T-cell (primary cell): ENCODE data around the gene DHX30. TPM values are rescaled to one million over a fixed set of nuclear protein-coding genes. Genes with fewer than 3 reads are reported as not detected.

Experiments
- ATAC-seq, 4 experiments: fragments of 200-7000 bp in 3 of 4; fragments of 150-1000 bp in 1 of 4; cut with Tn5 transposase; replicated peaks in 1 of 4; 1 replicate in 3 of 4; 2 replicates in 1 of 4; pipeline ENCODE4 v1.10.0; 2021; ENCODE audit warnings: moderate library complexity in 3 of 4, mild to moderate bottlenecking in 2 of 4, moderate number of reproducible peaks in 1 of 4
- CTCF ChIA-PET, 2 donors: fragments of 300-600 bp; sonication (Branson Sonifier 250); formaldehyde crosslinking; loops; one replicate each; lab custom pipeline; 2022; ENCODE audit warnings: antibody characterized with exemption in 2 of 2; lab: Charles Lee
- POLR2A ChIA-PET, 2 donors: fragments of 300-600 bp; sonication (Branson Sonifier 250); formaldehyde crosslinking; loops; one replicate each; lab custom pipeline; 2022; ENCODE audit warnings: antibody characterized with exemption in 2 of 2; lab: Charles Lee
- DNase-seq, 35 experiments: peaks; one replicate each; pipeline versions ENCODE4 v3.0.0 to v3.0.0-alpha.2; 2013 to 2023
- H3K27ac ChIP-seq: one replicate; pipeline ENCODE4 v1.5.1; 2013; ENCODE audit warnings: low read length
- H3K27me3 ChIP-seq, 2 experiments: replicated peaks in 1 of 2; 1 replicate in 1 of 2; 2 replicates in 1 of 2; pipeline versions ENCODE4 v1.6.1 to v1.7.0; 2013; ENCODE audit warnings: low read length in 1 of 2, mixed read lengths in 1 of 2; ENCODE audit not compliant: control insufficient read depth in 2 of 2, insufficient read depth in 2 of 2; ENCODE audit errors: extremely low read depth in 1 of 2
- H3K36me3 ChIP-seq, 2 donors: 1 replicate in 1 of 2; 2 replicates in 1 of 2; pipeline versions ENCODE4 v1.6.1 to v1.7.0; 2013; ENCODE audit warnings: low read length in 1 of 2; ENCODE audit not compliant: control insufficient read depth in 2 of 2, insufficient read depth in 1 of 2; ENCODE audit errors: extremely low read depth in 1 of 2
- H3K4me1 ChIP-seq, 2 experiments: 1 replicate in 1 of 2; 2 replicates in 1 of 2; pipeline versions ENCODE4 v1.6.1 to v1.7.0; 2013; ENCODE audit warnings: low read length in 2 of 2, mixed read lengths in 1 of 2; ENCODE audit not compliant: insufficient read depth in 2 of 2, control insufficient read depth in 1 of 2; ENCODE audit errors: extremely low read depth in 1 of 2
- H3K4me3 ChIP-seq, 2 donors: 1 replicate in 1 of 2; 2 replicates in 1 of 2; pipeline versions ENCODE4 v1.5.1 to v1.7.0; 2013; ENCODE audit warnings: mild to moderate bottlenecking in 2 of 2, low read length in 1 of 2, moderate library complexity in 1 of 2; ENCODE audit not compliant: control insufficient read depth in 1 of 2; ENCODE audit errors: extremely low read depth in 1 of 2
- H3K9me3 ChIP-seq: 2 replicates; pipeline ENCODE4 v1.7.0; 2013
- H3K27ac Mint-ChIP-seq, 2 donors: one replicate each; pipeline ENCODE4 v1.8.0; 2020 to 2021; ENCODE audit warnings: mild to moderate bottlenecking in 2 of 2, mixed read lengths in 2 of 2
- H3K27me3 Mint-ChIP-seq, 2 donors: one replicate each; pipeline ENCODE4 v1.8.0; 2021 to 2022; ENCODE audit warnings: mixed read lengths in 2 of 2
- H3K36me3 Mint-ChIP-seq: one replicate; pipeline ENCODE4 v1.8.0; 2021; ENCODE audit warnings: mixed read lengths
- H3K4me1 Mint-ChIP-seq, 3 donors: one replicate each; pipeline ENCODE4 v1.8.0; 2020 to 2022; ENCODE audit warnings: mixed read lengths in 3 of 3, mild to moderate bottlenecking in 1 of 3
- H3K4me3 Mint-ChIP-seq, 3 donors: one replicate each; pipeline ENCODE4 v1.8.0; 2020 to 2022; ENCODE audit warnings: mild to moderate bottlenecking in 3 of 3, mixed read lengths in 3 of 3, moderate library complexity in 3 of 3
- H3K9me3 Mint-ChIP-seq, 3 donors: one replicate each; pipeline ENCODE4 v1.8.0; 2020 to 2022; ENCODE audit warnings: mixed read lengths in 3 of 3
- WGBS: methylation state at CpG from one replicate; pipeline ENCODE4 v1.1.5; 2013; ENCODE audit warnings: missing lambda C conversion rate; ENCODE audit not compliant: insufficient coverage; 5-methylcytosine and 5-hydroxymethylcytosine counted together
- total RNA-seq, 35 experiments: library from RNA in 6 of 35; stranded (reverse) in 6 of 35; fragments of 120-200 nt in 1 of 35; gene quantifications; one replicate each; pipeline versions ENCODE4 v1.2.1 to v1.2.4 and lab custom pipeline; 2013 to 2026

DHX30 gene
- total RNA-seq, 5 donors from 2014 or later (not counting 1 experiment from before 2014, with no cell fraction given), result 69.3 to 101 (median 97.5) TPM

DNA sequence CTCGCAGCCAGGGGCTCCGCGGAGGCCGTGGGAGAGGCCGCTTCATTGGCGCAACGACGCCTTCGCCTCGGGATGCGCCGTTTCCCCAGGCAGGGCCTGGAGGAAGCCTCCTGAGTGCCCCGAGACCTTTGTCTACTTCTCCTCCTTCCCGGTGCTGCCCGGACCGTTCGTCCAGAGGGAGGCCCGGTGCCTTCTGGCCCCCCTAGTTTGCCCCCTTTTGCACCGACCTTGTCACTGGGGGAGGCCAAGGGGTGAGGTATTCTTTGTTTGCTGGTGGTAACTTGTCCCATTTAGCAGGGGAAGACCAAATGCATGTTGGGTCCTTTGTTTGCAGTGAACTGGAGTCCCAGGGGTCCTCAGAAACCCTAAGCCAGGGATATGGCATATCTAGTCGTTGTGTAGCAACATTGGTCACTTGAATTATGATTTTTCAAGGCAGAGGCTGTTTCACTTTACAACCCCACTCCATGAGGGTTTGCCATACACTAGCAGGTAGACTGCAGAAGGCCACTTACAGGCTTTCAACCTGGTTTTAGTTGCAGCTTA is 615 bp downstream of the DHX30 start:
- CTCF ChIA-PET, result interaction anchor here (1.0 to 1.6 kb wide), 2 partner anchors 22 to 282 kb away, joined by 3 to 7 read pairs; no protein-coding TSS in a partner anchor
- no peaks in the 10 kb centered on the region for H3K9me3 ChIP-seq
- H3K36me3 Mint-ChIP-seq, result no peaks in the 10 kb centered on the region
- peak overlapping the region; percentile 94 to 95 for H3K27ac Mint-ChIP-seq
- peak in 3 of 35 experiments; percentile 2 to 16 (median 6) for DNase-seq
- H3K36me3 ChIP-seq, result peaks cover 0 to 11% of the 10 kb centered on the region in 2 donors
- POLR2A ChIA-PET, result no interaction called here
- peak overlapping the region; percentile 91 to 94 (median 93) for H3K4me3 Mint-ChIP-seq
- ATAC-seq, result peak in 3 of 4 experiments; percentile 36 to 46 (median 38)
- no peaks in the 10 kb centered on the region for H3K9me3 Mint-ChIP-seq
- no peaks in the 10 kb centered on the region for H3K27me3 Mint-ChIP-seq
- peaks cover 21 to 30% (median 25%) of the 10 kb centered on the region in 3 donors for H3K4me1 Mint-ChIP-seq
- peaks cover 9 to 17% of the 10 kb centered on the region in 2 experiments for H3K4me1 ChIP-seq
- WGBS, result under 1% methylated on average over 17 of the region's 20 CpGs
- no peaks in the 10 kb centered on the region for H3K27me3 ChIP-seq
- peak overlapping the region; percentile 88 to 93 for H3K4me3 ChIP-seq
- peak overlapping the region; percentile 58 for H3K27ac ChIP-seq

DNA sequence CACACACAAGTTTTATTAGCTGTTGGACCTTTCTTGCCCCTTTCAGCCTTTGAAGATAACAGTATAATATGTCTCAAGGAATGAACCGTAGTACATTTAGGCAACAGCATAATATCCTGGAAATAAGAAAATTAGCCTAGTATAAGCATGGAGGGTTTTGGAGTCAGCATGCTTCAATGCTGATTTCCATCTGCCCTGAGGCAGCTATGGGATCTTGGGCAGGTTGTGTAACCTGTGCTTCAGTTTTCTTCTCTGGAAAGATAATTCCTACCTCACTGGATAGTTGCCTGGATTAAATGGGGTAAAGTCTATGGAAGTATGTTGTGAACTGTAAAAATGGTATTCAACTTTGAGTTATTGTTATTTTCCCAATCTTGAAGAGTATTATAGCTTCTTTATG is 1.6 kb downstream of the DHX30 start:
- Mint-ChIP-seq H3K4me1 (peaks cover 21 to 30% (median 25%) of the 10 kb centered on the region in 3 donors), H3K4me3 (peak overlapping the region; percentile 91 to 94 (median 93)), H3K27me3 (no peaks in the 10 kb centered on the region), H3K36me3 (no peaks in the 10 kb centered on the region), H3K9me3 (no peaks in the 10 kb centered on the region), H3K27ac (peak overlapping the region; percentile 27 to 94)
- Histone ChIP-seq H3K4me1 (peaks cover 9 to 17% of the 10 kb centered on the region in 2 experiments), H3K27me3 (no peaks in the 10 kb centered on the region), H3K4me3 (no peak overlapping the region), H3K36me3 (peaks cover 0 to 14% of the 10 kb centered on the region in 2 donors), H3K27ac (no peak overlapping the region), H3K9me3 (no peaks in the 10 kb centered on the region)
- no peak for DNase-seq
- ChIA-PET CTCF (interaction anchor here (1.0 to 1.6 kb wide), 2 partner anchors 21 to 283 kb away, joined by 3 to 7 read pairs; no protein-coding TSS in a partner anchor), POLR2A (interaction anchor here in 1 of 2 donors (0.6 kb wide), 1 partner anchor 41 kb away, joined by 3 read pairs; no protein-coding TSS in a partner anchor)
- ATAC-seq, result no peak
- WGBS, result no CpG with 5 or more reads among the region's 1 CpG

DNA sequence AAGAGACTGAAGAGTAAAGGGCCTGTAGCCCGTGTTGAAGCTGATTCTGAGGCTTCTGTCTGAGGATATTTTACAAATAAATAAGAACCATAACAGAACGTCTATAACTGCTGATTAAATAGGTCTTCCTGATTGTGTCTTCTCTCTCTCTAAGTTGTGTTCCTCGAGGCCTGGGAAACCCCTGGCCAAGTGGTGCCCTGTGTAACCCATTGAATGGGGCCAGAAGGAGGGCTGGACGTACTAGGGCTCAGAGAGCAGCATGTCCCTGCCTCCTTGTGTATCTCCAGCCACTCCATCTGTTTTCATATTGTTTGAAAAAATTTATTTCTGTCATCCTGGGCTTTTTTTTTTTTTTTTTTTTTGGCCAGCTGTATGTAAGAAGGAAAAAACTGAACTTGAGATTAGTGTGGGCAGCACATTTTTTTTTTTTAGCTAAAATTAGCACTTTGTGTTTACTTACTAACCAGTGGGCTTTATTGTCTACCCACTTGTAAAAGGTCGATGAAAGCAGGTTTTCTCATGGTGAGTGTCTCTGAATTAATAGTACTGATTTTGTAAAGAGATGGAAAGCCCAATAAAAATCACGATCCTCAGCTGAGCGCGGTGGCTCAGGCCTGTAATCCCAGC is 10.7 kb downstream of the DHX30 start:
- Histone ChIP-seq H3K27ac (no peak overlapping the region), H3K9me3 (no peaks in the 10 kb centered on the region), H3K36me3 (peaks cover 25 to 55% of the 10 kb centered on the region in 2 donors), H3K4me3 (no peak overlapping the region), H3K4me1 (no peaks in the 10 kb centered on the region), H3K27me3 (no peaks in the 10 kb centered on the region)
- Mint-ChIP-seq H3K4me1 (peaks cover 4 to 6% (median 6%) of the 10 kb centered on the region in 3 donors), H3K27ac (no peak overlapping the region), H3K36me3 (peaks cover 33% of the 10 kb centered on the region), H3K9me3 (no peaks in the 10 kb centered on the region), H3K27me3 (no peaks in the 10 kb centered on the region), H3K4me3 (no peak overlapping the region)
- DNase-seq (no peak), ATAC-seq (no peak)
- ChIA-PET POLR2A (interaction anchor here in 1 of 2 donors (0.6 kb wide), 1 partner anchor 705 kb away, joined by 3 read pairs; no protein-coding TSS in a partner anchor), CTCF (interaction anchor here (0.6 to 1.0 kb wide), 3 partner anchors 12 to 165 kb away, joined by 3 to 4 read pairs (median 3); no protein-coding TSS in a partner anchor)
- WGBS, result 100% methylated on average over 3 of the region's 8 CpGs

DNA sequence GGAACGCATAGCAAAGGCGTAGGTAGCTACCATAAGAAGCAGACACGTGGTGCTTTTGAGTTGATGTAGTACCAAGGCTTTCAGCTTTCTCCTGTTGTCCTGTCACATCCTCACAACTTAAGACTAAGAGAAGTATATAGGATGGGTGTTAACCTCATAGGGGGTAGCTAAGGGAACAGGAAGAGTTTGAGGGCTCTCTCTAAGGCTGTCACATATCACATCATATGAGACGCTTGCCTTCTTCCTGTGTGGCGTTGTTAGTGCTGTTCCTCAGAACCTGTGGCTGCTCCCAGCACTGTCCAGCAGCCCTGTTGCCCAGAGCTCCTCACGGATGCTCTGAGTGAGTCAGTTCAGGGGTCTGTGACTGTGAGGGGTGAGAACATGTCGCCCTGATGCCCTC is 14.7 kb downstream of the DHX30 start:
- Histone ChIP-seq H3K4me3 (no peak overlapping the region), H3K27ac (no peak overlapping the region), H3K9me3 (no peaks in the 10 kb centered on the region), H3K36me3 (peaks cover 10 to 52% of the 10 kb centered on the region in 2 donors), H3K27me3 (no peaks in the 10 kb centered on the region), H3K4me1 (no peaks in the 10 kb centered on the region)
- POLR2A ChIA-PET, result no interaction called here
- WGBS, result 100% methylated on average over 1 of the region's 7 CpGs
- DNase-seq (no peak), ATAC-seq (no peak)
- no peaks in the 10 kb centered on the region for H3K9me3 Mint-ChIP-seq
- peaks cover 0 to 4% (median 2%) of the 10 kb centered on the region in 3 donors for H3K4me1 Mint-ChIP-seq
- no peak overlapping the region for H3K27ac Mint-ChIP-seq
- CTCF ChIA-PET, result interaction anchor here in 1 of 2 donors (0.5 to 0.6 kb wide), 2 partner anchors 11 to 935 kb away, joined by 4 read pairs; no protein-coding TSS in a partner anchor
- no peaks in the 10 kb centered on the region for H3K27me3 Mint-ChIP-seq
- no peak overlapping the region for H3K4me3 Mint-ChIP-seq
- peaks cover 29% of the 10 kb centered on the region for H3K36me3 Mint-ChIP-seq

DNA sequence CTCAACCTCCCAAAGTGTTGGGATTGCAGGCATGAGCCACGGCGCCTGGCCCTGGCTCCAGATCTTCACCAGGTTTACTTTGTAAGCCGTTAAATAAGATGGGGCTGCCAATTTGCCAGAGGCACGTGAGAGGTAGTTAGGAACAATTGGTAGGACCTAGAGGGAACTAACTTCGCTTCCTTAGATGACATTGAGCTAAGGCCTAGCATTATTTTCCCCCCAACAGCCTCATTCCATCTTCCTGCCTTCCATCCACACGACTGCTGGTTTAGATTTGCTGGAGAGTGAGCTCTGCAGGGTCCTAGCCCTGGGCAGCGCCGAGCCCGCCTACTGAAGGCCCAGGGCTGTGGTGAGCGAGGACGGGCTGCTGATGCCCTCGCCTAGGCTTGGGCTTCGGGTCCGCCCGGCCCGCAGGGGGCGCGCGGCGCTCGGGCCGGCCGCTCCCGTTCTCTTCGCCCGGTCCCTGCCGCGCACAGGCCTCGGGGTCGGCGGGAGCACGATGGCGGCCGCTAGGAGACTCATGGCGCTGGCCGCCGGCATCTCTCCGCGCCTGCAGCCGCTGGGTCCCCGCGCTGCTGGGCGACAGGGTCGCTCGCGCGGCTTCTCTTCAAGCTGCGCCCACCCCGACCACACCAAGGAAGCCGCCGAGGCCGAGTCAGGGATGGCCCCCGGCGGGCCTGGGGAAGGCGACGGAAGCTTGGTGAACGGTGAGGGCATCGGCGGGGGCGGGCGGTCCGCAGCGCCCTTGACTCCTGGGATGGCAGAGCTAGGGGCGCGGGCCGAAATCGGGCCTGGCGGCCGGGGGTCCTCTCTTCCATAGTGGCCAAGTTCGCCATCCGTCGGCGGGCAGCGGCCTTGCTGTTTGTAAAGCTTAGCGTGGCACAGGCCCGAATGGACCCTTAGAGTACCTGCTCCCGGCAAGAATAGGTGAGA is 21.9 kb downstream of the DHX30 start:
- H3K27ac ChIP-seq, result peak overlapping the region; percentile 66
- ATAC-seq (peak; percentile 98 to 99 (median 99)), DNase-seq (peak; percentile 46 to 89 (median 70))
- H3K4me3 ChIP-seq, result peak overlapping the region; percentile 77 to 81
- H3K27me3 Mint-ChIP-seq, result no peaks in the 10 kb centered on the region
- H3K9me3 Mint-ChIP-seq, result no peaks in the 10 kb centered on the region
- peak overlapping the region; percentile 68 to 92 for H3K27ac Mint-ChIP-seq
- ChIA-PET POLR2A (interaction anchor here (0.6 to 1.1 kb wide), 2 partner anchors 14 to 40 kb away, joined by 3 to 5 read pairs; no protein-coding TSS in a partner anchor), CTCF (interaction anchor here (0.6 to 2.9 kb wide), 14 partner anchors 12 to 1895 kb away, joined by 3 to 20 read pairs (median 4); partner anchors contain the start of gene DHX30 (in 1 of the 2))
- peaks cover 0 to 39% of the 10 kb centered on the region in 2 donors for H3K36me3 ChIP-seq
- peaks cover 19% of the 10 kb centered on the region for H3K36me3 Mint-ChIP-seq
- under 1% methylated on average over 67 of the region's 77 CpGs for WGBS
- H3K9me3 ChIP-seq, result no peaks in the 10 kb centered on the region
- H3K27me3 ChIP-seq, result no peaks in the 10 kb centered on the region
- peaks cover 10 to 23% of the 10 kb centered on the region in 2 experiments for H3K4me1 ChIP-seq
- H3K4me3 Mint-ChIP-seq, result peak overlapping the region; percentile 83 to 87 (median 83)
- peaks cover 20 to 36% (median 30%) of the 10 kb centered on the region in 3 donors for H3K4me1 Mint-ChIP-seq
